ENCODE measurements around the gene FBXL3. TPM values are rescaled to one million over a fixed set of nuclear protein-coding genes. Genes with fewer than 3 reads are reported as not detected.

FBXL3 gene
- total and polyA plus RNA-seq, 2 of the 8 experiments (the other 6 are each of a cell fraction or from before 2014, with no cell fraction given): 4.9 to 14.9 TPM

DNA sequence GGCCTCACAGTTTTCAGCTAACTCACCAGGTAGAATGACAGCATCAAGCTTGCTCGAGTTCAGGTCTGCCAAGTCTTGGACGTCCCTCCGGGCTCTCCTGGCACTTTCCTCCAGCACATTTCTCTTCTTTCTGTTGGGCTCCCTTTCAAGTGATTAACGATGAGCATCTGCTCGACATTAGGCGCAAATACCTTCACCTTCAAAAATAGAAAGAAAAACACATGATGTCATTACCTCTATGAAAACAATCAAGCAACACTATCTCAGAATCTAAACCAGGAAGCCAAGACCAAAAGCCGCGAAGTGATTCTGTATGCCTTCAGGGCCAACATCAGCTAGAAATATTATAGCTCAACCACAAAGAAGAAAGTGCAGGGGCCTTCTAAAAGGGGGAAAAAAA, 50.5 kb downstream of the FBXL3 start:
- CTCF ChIA-PET (ENCODE audit: partially characterized antibody): interaction anchor here (0.5 to 2.0 kb wide), 7 partner anchors 9 to 1299 kb away, joined by 3 to 9 read pairs (median 4); partner anchors contain the start of gene KCTD12

More for the DNA sequence above, 50.5 kb downstream of the FBXL3 start:
- H3K4ac ChIP-seq (replicated peaks; ENCODE audit: insufficient read length, low read depth, low read length): no peak overlapping the region
- no peak overlapping the region for H3K4me2 ChIP-seq (ENCODE audit: insufficient read depth in 1 of 2, low read depth in 2 of 2, low read length in 2 of 2)
- FAIRE-seq: no peak
- no peak overlapping the region for H4K8ac ChIP-seq (ENCODE audit: extremely low read depth, insufficient read depth, low read length)
- no peak overlapping the region for H3K4me3 ChIP-seq (ENCODE audit: extremely low read depth in 1 of 4, insufficient read depth in 2 of 4, low read depth in 3 of 4, low read length in 4 of 4)
- no peak overlapping the region for H3K14ac ChIP-seq (ENCODE audit: insufficient read length)
- no peaks in the 10 kb centered on the region for H4K20me1 ChIP-seq (replicated peaks in 1 of 2; ENCODE audit: control insufficient read depth in 1 of 2, insufficient read depth in 2 of 2, low read length in 2 of 2)
- DNase-seq (ENCODE audit: low read depth in 1 of 2, low spot score in 2 of 2): no peak
- no peak overlapping the region for H3K18ac ChIP-seq (ENCODE audit: extremely low read depth, low read length)
- POLR2A ChIA-PET (ENCODE audit: partially characterized antibody): no interaction called here
- no peaks in the 10 kb centered on the region for H3K23me2 ChIP-seq (ENCODE audit: low read depth, low read length)
- 90% methylated on average over 8 of the region's 8 CpGs; no CpG with 5 or more reads in 1 of the 2 experiments for WGBS, 2 experiments (ENCODE audit: extremely low coverage in 1 of 2, insufficient coverage in 1 of 2, insufficient read length in 1 of 2, insufficient replicate concordance in 2 of 2, low coverage in 1 of 2, low lambda C conversion rate in 2 of 2, missing lambda C conversion rate in 1 of 2)
- TF ChIP-seq SIX5 (IDR thresholded peaks at IDR 0.05; ENCODE audit: low read depth, low read length) (no peak), CTCF (IDR thresholded peaks at IDR 0.05; ENCODE audit: control extremely low read depth in 1 of 3, insufficient read depth in 1 of 3, low read depth in 1 of 3, low read length in 3 of 3) (no peak), SP2 (IDR thresholded peaks at IDR 0.05; ENCODE audit: low read length) (no peak), SUZ12 (IDR thresholded peaks at IDR 0.05; ENCODE audit: low read length) (no peak), JUND (IDR thresholded peaks at IDR 0.05; ENCODE audit: low read length) (no peak), POU5F1 (IDR thresholded peaks at IDR 0.05; ENCODE audit: low read depth, low read length) (no peak)
- no peak overlapping the region for H4K5ac ChIP-seq (ENCODE audit: insufficient read length, low read depth, low read length)
- no peaks in the 10 kb centered on the region; a peak in 1 of 8 replicates for H3K36me3 ChIP-seq (ENCODE audit: control insufficient read depth in 2 of 4, insufficient read depth in 4 of 4, low read length in 3 of 4)
- H2BK120ac ChIP-seq (replicated peaks; ENCODE audit: low read depth, low read length): no peak overlapping the region
- H3K9ac ChIP-seq (replicated peaks in 1 of 4; ENCODE audit: extremely low read depth in 1 of 4, low read depth in 3 of 4, low read length in 3 of 4): no peak overlapping the region
- no peak overlapping the region for H3K23ac ChIP-seq (ENCODE audit: insufficient read length)
- no peak overlapping the region for H2AK5ac ChIP-seq (ENCODE audit: low read depth, low read length)
- H2BK15ac ChIP-seq (ENCODE audit: low read length): no peak overlapping the region
- no peaks in the 10 kb centered on the region for H3K9me3 ChIP-seq (ENCODE audit: insufficient read depth in 2 of 2, low read depth in 1 of 2, low read length in 1 of 2)
- no peak overlapping the region for H2BK12ac ChIP-seq (ENCODE audit: low read depth, low read length)
- H3K79me1 ChIP-seq (ENCODE audit: low read depth, low read length): no peaks in the 10 kb centered on the region
- no peak overlapping the region for H3K27ac ChIP-seq (ENCODE audit: low read depth, low read length)
- H3K27me3 ChIP-seq (replicated peaks in 1 of 4; ENCODE audit: control insufficient read depth in 3 of 4, extremely low read depth in 1 of 4, insufficient read depth in 3 of 4, low read length in 3 of 4): no peaks in the 10 kb centered on the region
- H2BK20ac ChIP-seq (ENCODE audit: low read length): no peak overlapping the region
- H3K4me1 ChIP-seq (replicated peaks in 1 of 4; ENCODE audit: control insufficient read depth in 3 of 4, insufficient read depth in 4 of 4, low read length in 3 of 4): 0 out of 7 replicates have a peak, but pooled peaks cover 0 to 2% (median 0%) of the 10 kb centered on the region in 4 experiments
- no peaks in the 10 kb centered on the region for H3K79me2 ChIP-seq (ENCODE audit: control insufficient read depth in 1 of 2, insufficient read depth in 2 of 2, low read length in 2 of 2)
- H2BK5ac ChIP-seq (ENCODE audit: low read depth, low read length): no peak overlapping the region
- no peak overlapping the region for H2AFZ ChIP-seq (ENCODE audit: low read length)
- H4K91ac ChIP-seq (replicated peaks; ENCODE audit: insufficient read length, low read length): no peak overlapping the region
- H3K56ac ChIP-seq (replicated peaks; ENCODE audit: insufficient read length, low read depth, low read length): no peak overlapping the region
